ENCODE results near the gene SUPT6H.
"Not testable (repeated sequence)": the region's sequence is repeated elsewhere in the genome, so short reads cannot be mapped to it uniquely, and the experiment has no call there.

Gene SUPT6H

GRCh38 chr17:28703552-28704218 is 41.7 kb downstream of the SUPT6H start:
- DNase-seq, result no peak

- no peak for DNase-seq
Observed at GRCh38 chr17:28704219-28704858, 42.3 kb downstream of the SUPT6H start.

GRCh38 chr17:28705074-28705659 is 43.2 kb downstream of the SUPT6H start:
- no peak for DNase-seq

- DNase-seq, result no peak
Observed at GRCh38 chr17:28705728-28706334, 43.8 kb downstream of the SUPT6H start.

GRCh38 chr17:28706471-28707338 is 44.7 kb downstream of the SUPT6H start:
- DNase-seq, result no peak

- DNase-seq, result no peak
Observed at GRCh38 chr17:28707339-28707720, 45.3 kb downstream of the SUPT6H start.

- DNase-seq, result peak; percentile 41
Observed at GRCh38 chr17:28710861-28711722, 49.1 kb downstream of the SUPT6H start.

- no peak for DNase-seq
Observed at GRCh38 chr17:28711723-28712031, 49.7 kb downstream of the SUPT6H start, which contains the start of gene PROCA1. Gene PROCA1 (minus strand): TSS chr17:28711888. CDS start chr17:28711660, 228 bp downstream.

- no peak for DNase-seq
Observed at GRCh38 chr17:28712032-28712704, 50.2 kb downstream of the SUPT6H start.

GRCh38 chr17:28712705-28713415 is 50.9 kb downstream of the SUPT6H start:
- no peak for DNase-seq

- DNase-seq, result no peak
Observed at GRCh38 chr17:28714281-28714680, 52.3 kb downstream of the SUPT6H start.

GRCh38 chr17:28715217-28715616 is 53.2 kb downstream of the SUPT6H start:
- no peak for DNase-seq

- no peak for DNase-seq
Observed at GRCh38 chr17:28716740-28717577, 55.0 kb downstream of the SUPT6H start.

- no peak for DNase-seq
Observed at GRCh38 chr17:28717578-28718332, 55.8 kb downstream of the SUPT6H start, which contains the start of gene RAB34. Gene RAB34 (minus strand): TSS chr17:28717868. CDS start chr17:28717266, 602 bp downstream.

GRCh38 chr17:28718333-28719020 is 56.5 kb downstream of the SUPT6H start:
- no peak for DNase-seq

GRCh38 chr17:28719021-28719433 is 57.0 kb downstream of the SUPT6H start:
- DNase-seq, result no peak

- DNase-seq, result peak; percentile 23
Observed at GRCh38 chr17:28720247-28720996, 58.4 kb downstream of the SUPT6H start.

- DNase-seq, result not testable (repeated sequence)
Observed at GRCh38 chr17:28720997-28721329, 59.0 kb downstream of the SUPT6H start.
